ENCODE measurements around the gene CGNL1. TPM values are rescaled to one million over a fixed set of nuclear protein-coding genes. Genes with fewer than 3 reads are reported as not detected.

Gene CGNL1
- total RNA-seq, 1 donor from 2014 or later, result 3.0 TPM

DNA sequence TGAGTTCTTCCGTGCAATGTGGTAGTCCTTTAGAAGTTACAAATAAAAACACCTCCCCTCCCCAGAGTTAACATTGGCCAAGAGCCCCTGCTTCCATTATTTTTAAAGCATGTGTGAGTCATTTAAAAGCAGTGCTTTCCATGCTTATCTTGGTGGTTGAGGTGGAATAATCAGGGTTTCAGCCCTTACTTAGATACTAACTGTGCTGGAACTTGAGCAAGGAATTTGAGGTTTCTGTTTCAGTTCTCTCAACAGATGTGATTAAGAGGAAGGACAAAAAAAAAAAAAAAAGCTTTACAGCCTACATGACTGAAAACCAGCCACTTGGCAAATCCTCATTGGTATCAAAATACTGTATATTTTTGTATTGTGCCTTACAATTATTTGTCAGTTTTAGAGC, 64.5 kb downstream of the CGNL1 start:
- H3K27me3 ChIP-seq, result no peaks in the 10 kb centered on the region
- H3K4me1 ChIP-seq, result peaks cover 11% of the 10 kb centered on the region
- H3K4me3 ChIP-seq, result no peak overlapping the region
- no peaks in the 10 kb centered on the region for H3F3A ChIP-seq (ENCODE audit: low read depth)
- H3K4me2 ChIP-seq, result no peak overlapping the region
- no peak overlapping the region for H3K9ac ChIP-seq
- H3K27ac ChIP-seq, result no peak overlapping the region
- H2AFZ ChIP-seq (replicated peaks), result no peak overlapping the region
- H3K9me3 ChIP-seq (ENCODE audit: low read depth), result no peaks in the 10 kb centered on the region
- no peak for TF ChIP-seq EZH2 (IDR thresholded peaks at IDR 0.05)
- no peak for TF ChIP-seq EZH2phosphoT487 (IDR thresholded peaks at IDR 0.05)
- TF ChIP-seq CTCF (IDR thresholded peaks at IDR 0.05), result no peak
- no peak for DNase-seq (ENCODE audit: low spot score)
- H3K9me3 Mint-ChIP-seq, result peaks cover 2% of the 10 kb centered on the region
- H3K79me2 ChIP-seq (ENCODE audit: low read depth), result no peaks in the 10 kb centered on the region
- H3K27me3 Mint-ChIP-seq (ENCODE audit: insufficient read depth, low read depth), result peaks cover 2% of the 10 kb centered on the region
- no peak overlapping the region for H3K4me3 Mint-ChIP-seq
- no peaks in the 10 kb centered on the region for H4K20me1 ChIP-seq (ENCODE audit: low read depth)
- H3K4me1 Mint-ChIP-seq, result peaks cover 4% of the 10 kb centered on the region
- H3K36me3 Mint-ChIP-seq, result no peaks in the 10 kb centered on the region
- no peaks in the 10 kb centered on the region for H3K36me3 ChIP-seq
- no peak overlapping the region for H3K27ac Mint-ChIP-seq

- Histone ChIP-seq H2AFZ (replicated peaks) (no peak overlapping the region), H3K9me3 (ENCODE audit: low read depth) (no peaks in the 10 kb centered on the region), H3K4me2 (no peak overlapping the region), H3F3A (ENCODE audit: low read depth) (no peaks in the 10 kb centered on the region), H3K4me3 (no peak overlapping the region), H3K36me3 (no peaks in the 10 kb centered on the region), H3K4me1 (peaks cover 14% of the 10 kb centered on the region), H3K27ac (no peak overlapping the region), H3K9ac (no peak overlapping the region), H4K20me1 (ENCODE audit: low read depth) (no peaks in the 10 kb centered on the region), H3K27me3 (no peaks in the 10 kb centered on the region), H3K79me2 (ENCODE audit: low read depth) (no peaks in the 10 kb centered on the region)
- H3K4me1 Mint-ChIP-seq, result peaks cover 4% of the 10 kb centered on the region
- H3K27me3 Mint-ChIP-seq (ENCODE audit: insufficient read depth, low read depth), result peaks cover 2% of the 10 kb centered on the region
- no peak overlapping the region for H3K27ac Mint-ChIP-seq
- peaks cover 2% of the 10 kb centered on the region for H3K9me3 Mint-ChIP-seq
- H3K4me3 Mint-ChIP-seq, result no peak overlapping the region
- TF ChIP-seq EZH2phosphoT487 (IDR thresholded peaks at IDR 0.05), result no peak
- no peak for TF ChIP-seq EZH2 (IDR thresholded peaks at IDR 0.05)
- TF ChIP-seq CTCF (IDR thresholded peaks at IDR 0.05), result no peak
- H3K36me3 Mint-ChIP-seq, result no peaks in the 10 kb centered on the region
- DNase-seq (ENCODE audit: low spot score), result no peak
Measured at GRCh38 chr15:57442335-57442734, 66.0 kb downstream of the CGNL1 start.

DNA sequence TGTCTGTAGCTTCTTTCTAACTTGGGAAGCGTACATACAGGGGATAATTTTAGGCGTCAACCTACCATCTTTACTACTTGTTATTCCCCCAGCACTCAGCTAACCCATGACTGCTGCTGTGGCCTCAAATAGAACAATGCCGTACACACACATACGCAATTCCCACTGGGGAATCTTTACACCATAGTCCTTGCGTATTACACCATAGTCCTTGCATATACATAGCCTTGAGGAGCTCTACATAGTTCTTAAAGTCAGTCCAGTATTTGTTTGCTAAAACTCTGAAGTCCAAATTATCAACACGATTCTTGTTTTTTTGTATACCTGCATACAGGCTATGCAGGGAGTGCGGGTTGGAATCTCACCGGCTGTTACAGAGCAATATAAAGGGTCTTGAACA, 67.2 kb downstream of the CGNL1 start:
- Histone ChIP-seq H3K27me3 (no peaks in the 10 kb centered on the region), H3K9ac (no peak overlapping the region), H3K36me3 (no peaks in the 10 kb centered on the region), H3K9me3 (ENCODE audit: low read depth) (no peaks in the 10 kb centered on the region), H2AFZ (replicated peaks) (no peak overlapping the region), H3K4me2 (no peak overlapping the region), H3K27ac (no peak overlapping the region), H3K4me1 (peaks cover 14% of the 10 kb centered on the region), H4K20me1 (ENCODE audit: low read depth) (no peaks in the 10 kb centered on the region), H3K4me3 (no peak overlapping the region), H3K79me2 (ENCODE audit: low read depth) (no peaks in the 10 kb centered on the region), H3F3A (ENCODE audit: low read depth) (no peaks in the 10 kb centered on the region)
- no peak for TF ChIP-seq EZH2phosphoT487 (IDR thresholded peaks at IDR 0.05)
- no peak for TF ChIP-seq EZH2 (IDR thresholded peaks at IDR 0.05)
- TF ChIP-seq CTCF (IDR thresholded peaks at IDR 0.05), result no peak
- Mint-ChIP-seq H3K4me3 (no peak overlapping the region), H3K27ac (no peak overlapping the region), H3K9me3 (peaks cover 2% of the 10 kb centered on the region), H3K4me1 (peaks cover 4% of the 10 kb centered on the region), H3K27me3 (ENCODE audit: insufficient read depth, low read depth) (peaks cover 2% of the 10 kb centered on the region), H3K36me3 (no peaks in the 10 kb centered on the region)
- no peak for DNase-seq (ENCODE audit: low spot score)
